Right ventricle myocardium superior (tissue), 1 donor: ENCODE results near the gene IL1RL2. TPM values are rescaled to one million over a fixed set of nuclear protein-coding genes. Genes with fewer than 3 reads are reported as not detected.

ENCODE experiments used
- ATAC-seq: fragments of 200-7000 bp; cut with Tn5 transposase; one replicate; pipeline ENCODE4 v1.9.1; 2020; ENCODE audit warnings: mild to moderate bottlenecking; ENCODE audit not compliant: poor library complexity
- DNase-seq: peaks from one replicate; pipeline ENCODE4 v3.0.0-alpha.2; 2020
- intact Hi-C: fragments of 100-400 bp; cut with DNase I; formaldehyde crosslinking; loops from one replicate; pipeline ENCODE4 v1.11.2; 2022
- long read RNA-seq: library from polyadenylated mRNA; unstranded; transcript quantifications from one replicate; pipeline ENCODE4 v2.0.0, GENCODE V29; 2021
- total RNA-seq: library from RNA; stranded (reverse); fragmentation: NEBNext Ultra II Directional; extraction: Animal tissue kit (Norgen Biotek cat#: 25700); gene quantifications from one replicate; pipeline ENCODE4 v1.2.1, GENCODE V29; 2021
- donor health status: DM: no; HTN: yes; CAD: no; lungs with severe emphysema.

IL1RL2 gene
- total RNA-seq = not detected
- long read RNA-seq = 0 reads

- intact Hi-C loops = loop anchor here (10.0 kb wide), 1 partner anchor 48 kb away; no protein-coding TSS in a partner anchor
- DNase-seq = peak; percentile 43
- peak; percentile 35 for ATAC-seq
Observed at GRCh38 chr2:102186791-102187495, at the start of gene IL1RL2. IL1RL2 (plus strand) TSS chr2:102187023; CDS start chr2:102187868, 845 bp downstream.

GRCh38 chr2:102137138-102137537, 49.7 kb upstream of the IL1RL2 start:
- intact Hi-C loops = no loop called here
- ATAC-seq = no peak
- DNase-seq = no peak

- ATAC-seq (no peak), DNase-seq (no peak)
- intact Hi-C loops = no loop called here
Observed at GRCh38 chr2:102138331-102138730, 48.5 kb upstream of the IL1RL2 start.

GRCh38 chr2:102139851-102140250, 47.0 kb upstream of the IL1RL2 start:
- intact Hi-C loops = no loop called here
- no peak for DNase-seq
- ATAC-seq = no peak

- DNase-seq (no peak), ATAC-seq (no peak)
- intact Hi-C loops = no loop called here
Observed at GRCh38 chr2:102140377-102140776, 46.4 kb upstream of the IL1RL2 start.

GRCh38 chr2:102141011-102141943, 45.5 kb upstream of the IL1RL2 start:
- peak; percentile 25 for ATAC-seq
- intact Hi-C loops = no loop called here
- no peak for DNase-seq

- peak; percentile 97 for ATAC-seq
- DNase-seq = peak; percentile 89
- intact Hi-C loops = no loop called here
Observed at GRCh38 chr2:102141970-102142828, 44.6 kb upstream of the IL1RL2 start, which contains the start of gene IL1R1. IL1R1 (plus strand) TSS chr2:102142746; CDS start chr2:102157725, 14,979 bp downstream.

GRCh38 chr2:102142829-102143449, 43.9 kb upstream of the IL1RL2 start:
- intact Hi-C loops = no loop called here
- no peak for DNase-seq
- no peak for ATAC-seq

GRCh38 chr2:102143450-102143985, 43.3 kb upstream of the IL1RL2 start:
- ATAC-seq (peak; percentile 21), DNase-seq (peak; percentile 57)
- intact Hi-C loops = no loop called here

GRCh38 chr2:102144128-102144527, 42.7 kb upstream of the IL1RL2 start:
- DNase-seq (no peak), ATAC-seq (no peak)
- intact Hi-C loops = no loop called here

- intact Hi-C loops = no loop called here
- ATAC-seq (no peak), DNase-seq (no peak)
Observed at GRCh38 chr2:102145107-102145506, 41.7 kb upstream of the IL1RL2 start.

- no peak for ATAC-seq
- no peak for DNase-seq
- intact Hi-C loops = no loop called here
Observed at GRCh38 chr2:102145934-102146333, 40.9 kb upstream of the IL1RL2 start.

- DNase-seq (no peak), ATAC-seq (no peak)
- intact Hi-C loops = no loop called here
Observed at GRCh38 chr2:102147935-102148334, 38.9 kb upstream of the IL1RL2 start.

- ATAC-seq = no peak
- intact Hi-C loops = no loop called here
- no peak for DNase-seq
Observed at GRCh38 chr2:102149243-102149642, 37.6 kb upstream of the IL1RL2 start.

GRCh38 chr2:102149644-102150455, 37.0 kb upstream of the IL1RL2 start:
- intact Hi-C loops = no loop called here
- ATAC-seq = no peak

GRCh38 chr2:102154364-102154763, 32.5 kb upstream of the IL1RL2 start:
- DNase-seq (no peak), ATAC-seq (no peak)
- intact Hi-C loops = no loop called here

More at GRCh38 chr2:102149644-102150455, 37.0 kb upstream of the IL1RL2 start:
- no peak for DNase-seq
